SU-DHL-6 (cell line): ENCODE measurements around the gene ARHGAP8.

Source experiments
- EZH2phosphoT487 ChIP-seq: fragments of 200-600 bp; sonication (generic), shearing (Covaris generic); conservative IDR thresholded peaks from 2 replicates; pipeline ENCODE4 v1.6.1; 2018; ENCODE audit warnings: mild to moderate bottlenecking, antibody characterized with exemption, low read length, moderate library complexity, mixed read lengths
- TF ChIP-seq, protein P1 (sequence below): fragments of 200-600 bp; sonication (generic); IDR thresholded peaks from one replicate; pipeline ENCODE4 v1.5.1; 2017; ENCODE audit warnings: antibody characterized with exemption, mild to moderate bottlenecking, low read length, moderate library complexity; ENCODE audit not compliant: insufficient read depth, poor library complexity, severe bottlenecking

GRCh38 chr22:44759001-44759400 is 6.6 kb downstream of the ARHGAP8 start:
- TF ChIP-seq, protein P1, sequence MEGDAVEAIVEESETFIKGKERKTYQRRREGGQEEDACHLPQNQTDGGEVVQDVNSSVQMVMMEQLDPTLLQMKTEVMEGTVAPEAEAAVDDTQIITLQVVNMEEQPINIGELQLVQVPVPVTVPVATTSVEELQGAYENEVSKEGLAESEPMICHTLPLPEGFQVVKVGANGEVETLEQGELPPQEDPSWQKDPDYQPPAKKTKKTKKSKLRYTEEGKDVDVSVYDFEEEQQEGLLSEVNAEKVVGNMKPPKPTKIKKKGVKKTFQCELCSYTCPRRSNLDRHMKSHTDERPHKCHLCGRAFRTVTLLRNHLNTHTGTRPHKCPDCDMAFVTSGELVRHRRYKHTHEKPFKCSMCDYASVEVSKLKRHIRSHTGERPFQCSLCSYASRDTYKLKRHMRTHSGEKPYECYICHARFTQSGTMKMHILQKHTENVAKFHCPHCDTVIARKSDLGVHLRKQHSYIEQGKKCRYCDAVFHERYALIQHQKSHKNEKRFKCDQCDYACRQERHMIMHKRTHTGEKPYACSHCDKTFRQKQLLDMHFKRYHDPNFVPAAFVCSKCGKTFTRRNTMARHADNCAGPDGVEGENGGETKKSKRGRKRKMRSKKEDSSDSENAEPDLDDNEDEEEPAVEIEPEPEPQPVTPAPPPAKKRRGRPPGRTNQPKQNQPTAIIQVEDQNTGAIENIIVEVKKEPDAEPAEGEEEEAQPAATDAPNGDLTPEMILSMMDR: no peak
- no peak for TF ChIP-seq EZH2phosphoT487
